Fibroblast of the aortic adventitia (primary cell): ENCODE results near the gene FRMD3. TPM values are rescaled to one million over a fixed set of nuclear protein-coding genes. Genes with fewer than 3 reads are reported as not detected.

ENCODE experiments used
- DNase-seq: peaks from one replicate; pipeline ENCODE4 v3.0.0-alpha.2; 2010; ENCODE audit warnings: low read depth
- H3K4me3 ChIP-seq: 2 replicates; pipeline ENCODE4 v1.5.1; 2011; ENCODE audit warnings: low read depth, mild to moderate bottlenecking, control low read depth, low read length, moderate library complexity
- small RNA-seq: library from RNA; depleted of rRNA; stranded (forward); fragments of <200 nt; gene quantifications from one replicate; pipeline ENCODE3, GENCODE V24; 2012
- total RNA-seq: library from RNA; depleted of rRNA; stranded (reverse); fragments of >200 nt; gene quantifications from 2 replicates; pipeline ENCODE4 v1.2.3, GENCODE V29; 2012; ENCODE audit warnings: low replicate concordance
- TF ChIP-seq, protein P1 (sequence below): IDR thresholded peaks from 2 replicates; pipeline ENCODE4 v1.5.1; 2011; ENCODE audit warnings: mild to moderate bottlenecking, low read length, control low read depth, inconsistent platforms; ENCODE audit not compliant: insufficient read depth

Gene FRMD3
- total RNA-seq, 1 donor, result 4.8 TPM

DNA sequence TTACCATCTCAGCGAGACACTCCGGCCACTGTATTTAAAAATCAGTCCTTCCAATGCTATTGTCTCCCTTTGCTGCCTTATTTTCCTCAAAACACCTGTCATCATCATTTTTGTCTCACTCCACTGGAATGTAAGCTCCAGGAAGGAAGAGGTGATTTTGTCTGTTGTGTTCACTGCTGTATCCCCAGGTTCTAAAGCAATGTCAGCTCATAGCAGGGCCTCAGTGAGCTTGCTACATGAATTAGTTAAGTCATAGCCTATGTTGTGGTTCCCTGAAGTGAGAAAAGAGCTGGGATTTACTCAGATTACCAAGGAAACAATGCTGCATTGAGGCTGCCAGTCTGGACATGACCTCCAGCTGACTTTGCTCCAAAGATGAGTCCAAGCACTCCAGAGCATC lies 337.7 kb downstream of the FRMD3 start:
- TF ChIP-seq, protein P1, sequence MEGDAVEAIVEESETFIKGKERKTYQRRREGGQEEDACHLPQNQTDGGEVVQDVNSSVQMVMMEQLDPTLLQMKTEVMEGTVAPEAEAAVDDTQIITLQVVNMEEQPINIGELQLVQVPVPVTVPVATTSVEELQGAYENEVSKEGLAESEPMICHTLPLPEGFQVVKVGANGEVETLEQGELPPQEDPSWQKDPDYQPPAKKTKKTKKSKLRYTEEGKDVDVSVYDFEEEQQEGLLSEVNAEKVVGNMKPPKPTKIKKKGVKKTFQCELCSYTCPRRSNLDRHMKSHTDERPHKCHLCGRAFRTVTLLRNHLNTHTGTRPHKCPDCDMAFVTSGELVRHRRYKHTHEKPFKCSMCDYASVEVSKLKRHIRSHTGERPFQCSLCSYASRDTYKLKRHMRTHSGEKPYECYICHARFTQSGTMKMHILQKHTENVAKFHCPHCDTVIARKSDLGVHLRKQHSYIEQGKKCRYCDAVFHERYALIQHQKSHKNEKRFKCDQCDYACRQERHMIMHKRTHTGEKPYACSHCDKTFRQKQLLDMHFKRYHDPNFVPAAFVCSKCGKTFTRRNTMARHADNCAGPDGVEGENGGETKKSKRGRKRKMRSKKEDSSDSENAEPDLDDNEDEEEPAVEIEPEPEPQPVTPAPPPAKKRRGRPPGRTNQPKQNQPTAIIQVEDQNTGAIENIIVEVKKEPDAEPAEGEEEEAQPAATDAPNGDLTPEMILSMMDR, result no peak
- no peak overlapping the region for H3K4me3 ChIP-seq
- no peak for DNase-seq

- no peak for DNase-seq
- TF ChIP-seq, protein P1, result no peak
- no peak overlapping the region for H3K4me3 ChIP-seq
These were observed 338.4 kb downstream of the FRMD3 start for GRCh38 chr9:83199832-83200231.

DNA sequence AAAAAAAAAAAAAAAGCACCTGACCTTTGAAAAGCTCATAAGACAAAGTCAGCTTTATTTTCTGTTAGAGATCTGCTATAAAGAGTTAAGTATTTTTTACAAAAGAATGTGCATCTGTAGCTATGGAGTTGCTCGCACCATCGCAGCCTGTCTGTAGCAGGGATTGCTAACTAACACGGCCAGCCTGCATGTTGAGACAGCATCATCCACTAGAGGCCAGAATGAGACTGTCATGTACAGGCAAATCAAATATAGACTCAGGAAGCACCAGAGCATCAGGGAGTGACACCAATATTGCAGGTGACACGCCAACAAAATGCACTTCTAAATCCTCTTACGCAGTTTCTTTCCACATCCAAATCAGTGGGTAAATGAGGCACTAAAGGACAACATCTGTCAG lies 339.0 kb downstream of the FRMD3 start:
- TF ChIP-seq, protein P1, result peak; percentile 68
- no peak overlapping the region for H3K4me3 ChIP-seq
- DNase-seq, result peak; percentile 65

GRCh38 chr9:83198371-83198770 lies 339.8 kb downstream of the FRMD3 start:
- no peak for DNase-seq
- H3K4me3 ChIP-seq, result no peak overlapping the region
- TF ChIP-seq, protein P1, result no peak

DNA sequence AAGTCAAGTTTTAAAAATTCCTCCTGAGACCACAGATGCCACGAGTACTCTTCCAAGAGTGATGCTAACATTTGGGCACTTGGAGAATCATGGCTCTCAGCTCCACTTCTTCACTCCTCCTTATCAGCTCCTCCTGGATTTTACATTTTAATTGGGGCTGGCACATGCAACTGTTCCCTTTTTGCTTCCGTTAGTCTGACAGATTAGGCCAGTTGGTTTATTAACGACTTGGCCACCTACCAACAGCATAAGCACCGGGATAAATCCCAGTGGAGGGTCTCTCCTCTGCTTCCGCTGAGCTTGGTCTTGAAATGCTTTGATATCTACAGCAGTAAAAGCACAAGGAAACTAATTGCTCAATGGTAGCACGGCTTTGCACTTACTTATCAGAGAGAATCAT lies 340.6 kb downstream of the FRMD3 start:
- no peak overlapping the region for H3K4me3 ChIP-seq
- TF ChIP-seq, protein P1, result no peak
- no peak for DNase-seq

GRCh38 chr9:83196946-83197345 lies 341.3 kb downstream of the FRMD3 start:
- TF ChIP-seq, protein P1, result no peak
- no peak for DNase-seq

More at GRCh38 chr9:83196946-83197345, 341.3 kb downstream of the FRMD3 start:
- no peak overlapping the region for H3K4me3 ChIP-seq

Small RNAs within 50 kb of the gene (small RNA-seq; reads per million reads assigned to genes)
- gene AL137847.3 (not detected), gene RN7SKP242 (not detected), gene RNU4-29P (not detected)

Other genes with a start within 250 kb of the FRMD3 start
- 6.0 and 7.6 TPM in 2 replicates for gene IDNK, start 84.7 kb upstream of the FRMD3 start, total RNA-seq
- gene UBQLN1, start 169.6 kb upstream of the FRMD3 start, total RNA-seq, result 33.2 and 112 TPM in 2 replicates